ENCODE measurements around the gene LMNB1. TPM values are rescaled to one million over a fixed set of nuclear protein-coding genes. Genes with fewer than 3 reads are reported as not detected.

LMNB1 gene
- polyA plus RNA-seq, 1 experiment = 12.0 TPM

DNA sequence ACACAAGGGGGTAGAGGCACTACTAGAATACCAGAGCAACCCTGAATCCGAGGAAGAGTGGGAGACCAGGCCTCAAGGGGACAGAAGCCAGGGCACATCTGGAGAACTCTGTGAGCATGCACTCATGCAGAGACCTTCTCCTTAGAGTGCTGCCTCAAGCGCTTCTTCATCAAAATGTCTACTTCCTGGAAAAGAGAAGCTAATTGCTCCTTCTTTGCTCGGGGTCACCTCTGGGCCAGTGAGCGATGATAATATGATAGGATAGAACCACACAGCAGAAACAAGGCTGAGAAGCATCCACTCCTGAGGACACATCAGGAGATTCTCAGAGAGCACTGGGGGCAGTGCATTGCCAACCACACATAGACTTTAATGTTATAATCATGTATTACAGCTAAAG lies 23.7 kb upstream of the LMNB1 start:
- TF ChIP-seq, protein P1, sequence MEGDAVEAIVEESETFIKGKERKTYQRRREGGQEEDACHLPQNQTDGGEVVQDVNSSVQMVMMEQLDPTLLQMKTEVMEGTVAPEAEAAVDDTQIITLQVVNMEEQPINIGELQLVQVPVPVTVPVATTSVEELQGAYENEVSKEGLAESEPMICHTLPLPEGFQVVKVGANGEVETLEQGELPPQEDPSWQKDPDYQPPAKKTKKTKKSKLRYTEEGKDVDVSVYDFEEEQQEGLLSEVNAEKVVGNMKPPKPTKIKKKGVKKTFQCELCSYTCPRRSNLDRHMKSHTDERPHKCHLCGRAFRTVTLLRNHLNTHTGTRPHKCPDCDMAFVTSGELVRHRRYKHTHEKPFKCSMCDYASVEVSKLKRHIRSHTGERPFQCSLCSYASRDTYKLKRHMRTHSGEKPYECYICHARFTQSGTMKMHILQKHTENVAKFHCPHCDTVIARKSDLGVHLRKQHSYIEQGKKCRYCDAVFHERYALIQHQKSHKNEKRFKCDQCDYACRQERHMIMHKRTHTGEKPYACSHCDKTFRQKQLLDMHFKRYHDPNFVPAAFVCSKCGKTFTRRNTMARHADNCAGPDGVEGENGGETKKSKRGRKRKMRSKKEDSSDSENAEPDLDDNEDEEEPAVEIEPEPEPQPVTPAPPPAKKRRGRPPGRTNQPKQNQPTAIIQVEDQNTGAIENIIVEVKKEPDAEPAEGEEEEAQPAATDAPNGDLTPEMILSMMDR (IDR thresholded peaks at IDR 0.05; ENCODE audit: insufficient read depth, low read depth, low read length) = no peak
- H3K36me3 ChIP-seq (ENCODE audit: control insufficient read depth, insufficient read depth, low read length) = no peaks in the 10 kb centered on the region
- H3K4me3 ChIP-seq (ENCODE audit: low read depth, low read length) = no peak overlapping the region
- ChIA-PET POLR2A (no interaction called here), CTCF (no interaction called here)
- DNase-seq (ENCODE audit: low read depth) = no peak
- H3K27me3 ChIP-seq (ENCODE audit: control insufficient read depth, insufficient read depth, low read length) = no peaks in the 10 kb centered on the region

DNA sequence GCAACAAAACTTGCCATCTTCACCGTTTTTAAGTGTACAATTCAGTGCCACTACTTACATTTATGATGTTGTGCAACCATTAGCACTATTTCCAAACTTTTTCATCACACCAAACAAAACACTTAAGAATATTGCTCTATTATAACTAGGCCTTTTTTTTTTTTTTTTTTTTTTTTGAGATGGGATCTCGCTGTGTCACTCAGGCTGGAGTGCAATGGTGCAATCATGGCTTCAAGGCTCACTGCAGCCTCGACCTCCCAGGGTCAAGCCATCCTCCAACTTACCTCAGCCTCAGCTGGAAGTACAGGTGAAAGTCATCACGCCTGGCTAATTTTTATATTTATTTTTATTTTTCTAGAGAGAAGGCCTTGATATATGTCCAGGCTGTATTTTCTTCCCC lies 22.3 kb upstream of the LMNB1 start:
- no peak for DNase-seq (ENCODE audit: low read depth)
- TF ChIP-seq, protein P1 (IDR thresholded peaks at IDR 0.05; ENCODE audit: insufficient read depth, low read depth, low read length) = no peak
- CTCF ChIA-PET = no interaction called here
- Histone ChIP-seq H3K36me3 (ENCODE audit: control insufficient read depth, insufficient read depth, low read length) (no peaks in the 10 kb centered on the region), H3K4me3 (ENCODE audit: low read depth, low read length) (no peak overlapping the region), H3K27me3 (ENCODE audit: control insufficient read depth, insufficient read depth, low read length) (no peaks in the 10 kb centered on the region)
- POLR2A ChIA-PET = no interaction called here

DNA sequence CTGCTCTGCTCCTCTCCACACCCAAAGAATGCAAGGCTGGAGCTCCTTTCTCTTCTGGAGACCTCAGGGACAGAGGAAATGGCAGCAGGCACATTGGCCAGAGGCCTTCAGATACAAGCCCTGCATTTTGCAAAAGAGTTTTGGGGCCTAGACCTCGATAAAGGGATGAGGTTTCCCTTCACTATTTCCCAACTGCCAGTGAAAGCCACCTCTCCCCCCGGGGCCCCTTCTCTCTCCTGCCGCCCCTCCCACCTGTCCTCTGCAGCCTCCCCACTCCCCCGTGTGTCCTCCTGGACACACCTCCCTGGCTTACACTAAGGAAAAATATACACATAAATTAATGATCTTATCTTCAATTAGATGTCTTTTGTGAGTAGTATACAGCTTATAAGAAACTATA lies 21.3 kb upstream of the LMNB1 start:
- Histone ChIP-seq H3K36me3 (ENCODE audit: control insufficient read depth, insufficient read depth, low read length) (no peaks in the 10 kb centered on the region), H3K27me3 (ENCODE audit: control insufficient read depth, insufficient read depth, low read length) (no peaks in the 10 kb centered on the region), H3K4me3 (ENCODE audit: low read depth, low read length) (no peak overlapping the region)
- TF ChIP-seq, protein P1 (IDR thresholded peaks at IDR 0.05; ENCODE audit: insufficient read depth, low read depth, low read length) = no peak
- ChIA-PET CTCF (no interaction called here), POLR2A (no interaction called here)
- no peak for DNase-seq (ENCODE audit: low read depth)

DNA sequence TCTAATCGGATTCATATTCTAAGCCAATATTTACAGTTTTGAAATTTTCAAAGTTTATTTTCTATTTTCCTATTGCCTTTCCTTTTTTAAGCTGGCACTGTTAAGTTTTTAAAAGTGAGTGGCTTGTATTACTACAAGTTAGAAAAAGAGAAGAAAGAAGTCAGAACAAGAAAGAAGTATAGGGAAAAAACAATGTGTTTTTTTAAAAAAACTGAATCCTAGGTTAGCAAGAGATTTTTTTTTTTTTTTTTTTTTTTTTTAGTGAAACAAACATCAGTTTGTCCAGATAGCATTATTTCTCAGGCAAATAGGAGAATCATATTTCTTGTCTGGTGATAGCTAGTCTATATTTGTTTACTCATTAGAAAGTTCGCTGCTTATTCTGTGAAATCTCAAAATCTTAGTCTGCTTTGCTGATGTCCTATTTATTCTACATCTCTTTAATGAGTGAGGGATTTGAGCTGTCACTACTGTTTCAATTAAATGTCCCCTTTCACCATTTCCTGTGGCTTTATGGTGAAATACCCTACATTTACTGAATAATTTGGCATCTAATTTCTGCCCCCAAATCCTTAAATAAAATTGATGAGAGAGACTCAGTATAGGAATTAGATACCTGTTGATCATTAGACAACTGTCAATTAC lies 19.1 kb upstream of the LMNB1 start:
- ChIA-PET CTCF (interaction anchor here (1.0 to 1.3 kb wide), 3 partner anchors 12 to 23 kb away, joined by 3 read pairs; no protein-coding TSS in a partner anchor), POLR2A (no interaction called here)
- Histone ChIP-seq H3K4me3 (ENCODE audit: low read depth, low read length) (no peak overlapping the region), H3K27me3 (ENCODE audit: control insufficient read depth, insufficient read depth, low read length) (no peaks in the 10 kb centered on the region), H3K36me3 (ENCODE audit: control insufficient read depth, insufficient read depth, low read length) (no peaks in the 10 kb centered on the region)
- TF ChIP-seq, protein P1 (IDR thresholded peaks at IDR 0.05; ENCODE audit: insufficient read depth, low read depth, low read length) = no peak
- DNase-seq (ENCODE audit: low read depth) = no peak

DNA sequence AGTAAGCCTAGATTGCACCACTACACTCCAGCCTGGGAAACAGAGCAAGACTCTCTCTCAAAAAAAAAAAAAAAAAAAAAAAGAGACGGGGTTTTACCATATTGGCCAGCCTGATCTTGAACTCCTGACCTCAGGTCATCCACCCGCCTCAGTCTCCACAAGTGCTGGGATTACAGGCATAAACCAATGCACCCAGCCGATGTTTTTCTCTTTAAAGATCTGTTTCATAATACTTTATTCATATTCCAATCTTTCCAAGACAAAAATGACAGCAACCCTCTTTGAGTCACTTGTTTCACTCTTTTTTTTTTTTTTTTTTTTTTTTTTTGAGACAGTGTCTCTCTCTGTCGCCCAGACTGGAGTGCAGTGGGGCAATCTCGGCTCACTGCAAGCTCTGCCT lies 13.6 kb upstream of the LMNB1 start:
- TF ChIP-seq, protein P1 (IDR thresholded peaks at IDR 0.05; ENCODE audit: insufficient read depth, low read depth, low read length) = no peak
- H3K4me3 ChIP-seq (ENCODE audit: low read depth, low read length) = no peak overlapping the region
- H3K36me3 ChIP-seq (ENCODE audit: control insufficient read depth, insufficient read depth, low read length) = no peaks in the 10 kb centered on the region
- H3K27me3 ChIP-seq (ENCODE audit: control insufficient read depth, insufficient read depth, low read length) = no peaks in the 10 kb centered on the region
- no peak for DNase-seq (ENCODE audit: low read depth)
- ChIA-PET POLR2A (no interaction called here), CTCF (no interaction called here)
